ENCODE results near the gene CLDN10.
"Not testable (repeated sequence)": the region's sequence is repeated elsewhere in the genome, so short reads cannot be mapped to it uniquely, and the experiment has no call there.

Gene CLDN10

GRCh38 chr13:95552539-95553441, at the start of gene CLDN10:
CLDN10 (plus strand) TSS chr13:95552720; CDS start chr13:95552754, 34 bp downstream.
- no peak for DNase-seq

GRCh38 chr13:95503662-95504061, 48.9 kb upstream of the CLDN10 start:
- DNase-seq: no peak

GRCh38 chr13:95505265-95505664, 47.3 kb upstream of the CLDN10 start:
- no peak for DNase-seq

- no peak for DNase-seq
These were observed 46.5 kb upstream of the CLDN10 start for GRCh38 chr13:95505986-95506385.

- no peak for DNase-seq
These were observed 44.5 kb upstream of the CLDN10 start for GRCh38 chr13:95507991-95508390.

GRCh38 chr13:95508996-95509395, 43.5 kb upstream of the CLDN10 start:
- no peak for DNase-seq

- DNase-seq: no peak
These were observed 42.8 kb upstream of the CLDN10 start for GRCh38 chr13:95509521-95510310.

GRCh38 chr13:95510950-95511349, 41.6 kb upstream of the CLDN10 start:
- DNase-seq: no peak

GRCh38 chr13:95512424-95512823, 40.1 kb upstream of the CLDN10 start:
- no peak for DNase-seq

- DNase-seq: no peak
These were observed 39.6 kb upstream of the CLDN10 start for GRCh38 chr13:95512957-95513356.

GRCh38 chr13:95515606-95516005, 36.9 kb upstream of the CLDN10 start:
- not testable (repeated sequence) for DNase-seq

- no peak for DNase-seq
These were observed 36.5 kb upstream of the CLDN10 start for GRCh38 chr13:95516021-95516420.

- no peak for DNase-seq
These were observed 36.0 kb upstream of the CLDN10 start for GRCh38 chr13:95516492-95516891.

- no peak for DNase-seq
These were observed 28.9 kb upstream of the CLDN10 start for GRCh38 chr13:95523598-95523997.

- DNase-seq: no peak
These were observed 28.1 kb upstream of the CLDN10 start for GRCh38 chr13:95524264-95524901.

- no peak for DNase-seq
These were observed 24.6 kb upstream of the CLDN10 start for GRCh38 chr13:95527955-95528354.

GRCh38 chr13:95530178-95530577, 22.3 kb upstream of the CLDN10 start:
- no peak for DNase-seq

GRCh38 chr13:95533545-95534160, 18.9 kb upstream of the CLDN10 start:
- DNase-seq: no peak

GRCh38 chr13:95535243-95535642, 17.3 kb upstream of the CLDN10 start:
- DNase-seq: no peak

- DNase-seq: peak; percentile 16
These were observed 15.8 kb upstream of the CLDN10 start for GRCh38 chr13:95536632-95537241.

- no peak for DNase-seq
These were observed 11.6 kb upstream of the CLDN10 start for GRCh38 chr13:95540888-95541287.

- no peak for DNase-seq
These were observed 11.2 kb upstream of the CLDN10 start for GRCh38 chr13:95541308-95541707.
